Measurements from ENCODE around the gene IL17A.

IL17A gene

GRCh38 chr6:52215787-52216186, 29.6 kb downstream of the IL17A start:
- H3K4me3 ChIP-seq (replicated peaks; ENCODE audit: low read depth, low read length) = no peak overlapping the region
- TF ChIP-seq CTCF (IDR thresholded peaks at IDR 0.05; ENCODE audit: low read length, missing control alignments) = no peak
- DNase-seq (ENCODE audit: low read depth) = no peak

- no peak for TF ChIP-seq CTCF (IDR thresholded peaks at IDR 0.05; ENCODE audit: low read length, missing control alignments)
- DNase-seq (ENCODE audit: low read depth) = no peak
Observed at GRCh38 chr6:52216932-52217575, 30.9 kb downstream of the IL17A start.

GRCh38 chr6:52217761-52218160, 31.6 kb downstream of the IL17A start:
- no peak overlapping the region for H3K4me3 ChIP-seq (replicated peaks; ENCODE audit: low read depth, low read length)
- no peak for DNase-seq (ENCODE audit: low read depth)
- TF ChIP-seq CTCF (IDR thresholded peaks at IDR 0.05; ENCODE audit: low read length, missing control alignments) = no peak

More at GRCh38 chr6:52216932-52217575, 30.9 kb downstream of the IL17A start:
- no peak overlapping the region for H3K4me3 ChIP-seq (replicated peaks; ENCODE audit: low read depth, low read length)

- TF ChIP-seq CTCF (IDR thresholded peaks at IDR 0.05; ENCODE audit: low read length, missing control alignments) = no peak
- H3K4me3 ChIP-seq (replicated peaks; ENCODE audit: low read depth, low read length) = no peak overlapping the region
- DNase-seq (ENCODE audit: low read depth) = no peak
Observed at GRCh38 chr6:52221302-52221701, 35.1 kb downstream of the IL17A start.

- no peak overlapping the region for H3K4me3 ChIP-seq (replicated peaks; ENCODE audit: low read depth, low read length)
- DNase-seq (ENCODE audit: low read depth) = no peak
- no peak for TF ChIP-seq CTCF (IDR thresholded peaks at IDR 0.05; ENCODE audit: low read length, missing control alignments)
Observed at GRCh38 chr6:52227495-52227894, 41.3 kb downstream of the IL17A start.

GRCh38 chr6:52230685-52231084, 44.5 kb downstream of the IL17A start:
- no peak overlapping the region for H3K4me3 ChIP-seq (replicated peaks; ENCODE audit: low read depth, low read length)
- no peak for TF ChIP-seq CTCF (IDR thresholded peaks at IDR 0.05; ENCODE audit: low read length, missing control alignments)
- no peak for DNase-seq (ENCODE audit: low read depth)
